Cerebellar cortex (tissue), 1 donor: ENCODE data around the gene FANCI.

Source experiments
- DNase-seq: peaks from one replicate; pipeline ENCODE4 v3.0.0-alpha.2; 2015; ENCODE audit warnings: low spot score

FANCI gene

DNA sequence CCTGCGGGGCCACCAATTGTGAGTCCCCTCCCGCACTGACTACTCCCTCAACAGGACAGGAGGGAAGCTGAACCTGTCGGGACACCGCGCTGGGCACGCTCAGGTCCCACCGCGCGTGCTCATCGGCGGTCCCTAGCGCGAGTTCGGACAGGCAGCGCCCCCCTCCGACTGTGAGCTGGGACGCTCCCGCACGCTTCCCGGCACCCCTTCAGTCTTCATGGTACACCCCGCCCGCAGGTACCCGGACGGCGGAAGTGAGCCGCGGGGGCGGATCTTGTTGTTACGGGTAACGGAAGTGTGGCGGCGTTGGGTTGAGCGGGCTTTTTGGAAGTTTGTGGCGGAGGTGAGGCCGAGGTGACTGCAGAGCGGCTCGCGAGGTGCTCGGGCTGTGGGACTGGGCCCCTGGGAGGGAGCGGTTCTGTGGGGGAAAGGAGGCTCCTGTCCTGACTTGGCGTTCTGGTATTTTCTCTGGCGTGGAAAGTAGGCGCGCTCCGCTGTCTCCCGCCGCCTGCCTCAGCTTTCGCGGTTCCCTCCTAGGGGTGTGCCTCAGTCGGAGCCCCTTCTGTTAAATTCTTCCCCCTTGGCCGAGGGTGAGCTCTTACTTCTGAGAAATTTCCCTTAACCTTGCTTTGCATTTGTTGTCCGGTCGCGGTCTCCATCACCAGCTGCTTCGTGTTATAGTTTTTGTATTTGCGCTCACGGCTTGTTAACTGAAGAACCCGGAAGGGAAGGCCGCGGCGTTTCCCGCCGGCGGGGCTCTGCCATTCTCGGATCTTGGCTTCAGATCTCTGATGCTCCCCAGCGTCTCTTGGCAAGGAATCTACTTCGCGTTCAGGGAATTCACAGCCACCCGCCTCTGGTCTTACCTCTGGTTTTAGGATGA, at the start of gene FANCI:
Gene FANCI, plus strand, starts transcription at position 289 of the 883 bp plus-strand sequence. CDS start 3,669 bp downstream, outside the sequence.
- peak; percentile 93 for DNase-seq

DNA sequence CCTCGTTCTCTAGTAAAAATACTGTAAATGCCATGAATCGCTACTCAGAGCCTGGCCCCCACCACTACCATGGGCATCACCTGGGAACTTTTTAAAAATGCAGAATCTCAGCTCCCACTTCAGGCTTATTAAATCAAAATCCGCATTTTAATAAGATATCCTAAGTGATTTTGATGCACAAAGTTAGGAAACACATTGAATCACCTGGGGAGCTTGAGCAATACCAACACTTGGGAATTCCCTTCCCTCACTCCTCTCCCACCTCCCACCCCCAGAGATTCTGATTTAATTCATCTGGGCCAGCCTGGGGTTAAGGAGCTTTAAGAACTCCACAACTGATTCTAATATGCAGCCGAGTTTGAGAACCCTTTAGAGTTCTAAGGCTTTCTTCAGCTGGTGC, 49.2 kb upstream of the FANCI start:
- no peak for DNase-seq

GRCh38 chr15:89195836-89196235, 47.9 kb upstream of the FANCI start:
- no peak for DNase-seq

DNA sequence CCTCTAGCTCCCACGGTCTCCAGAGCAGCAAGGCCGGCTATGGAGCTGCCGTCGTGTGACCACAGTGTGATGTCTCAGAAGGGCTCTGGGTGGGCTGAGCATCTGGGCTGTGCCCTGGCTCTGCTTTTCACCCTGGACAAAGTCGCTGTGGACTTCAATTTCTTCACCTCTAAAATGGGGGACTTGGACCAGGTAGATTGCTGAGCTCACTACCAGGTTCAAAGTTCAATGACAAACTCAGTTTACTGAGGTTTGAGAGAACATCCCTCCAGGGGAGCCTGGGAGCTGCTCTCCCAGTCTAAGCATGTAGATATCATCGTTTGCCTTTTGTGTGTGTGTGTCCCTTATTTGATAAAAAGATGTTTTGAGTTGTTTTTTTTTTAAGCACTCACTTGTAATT, 47.5 kb upstream of the FANCI start:
- no peak for DNase-seq

DNA sequence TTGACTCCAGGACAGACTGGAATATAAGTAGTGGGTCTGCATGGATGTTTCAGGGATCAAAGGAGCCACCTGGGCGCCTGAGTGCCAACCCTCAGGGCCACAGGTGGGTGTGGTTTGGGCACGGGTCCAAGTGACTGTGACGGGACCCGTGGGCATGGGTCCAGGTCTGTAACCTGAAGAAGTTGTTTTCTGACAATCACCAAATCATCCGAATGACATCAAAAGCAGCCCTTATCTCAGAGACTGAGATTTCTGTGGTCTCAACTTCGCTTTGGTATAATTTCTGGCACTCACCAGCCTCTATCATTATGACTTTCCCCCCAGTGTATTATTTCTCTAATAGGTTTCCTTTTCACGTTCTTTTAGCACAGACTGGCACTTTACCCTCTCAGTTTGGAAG, 46.8 kb upstream of the FANCI start:
- DNase-seq: no peak

GRCh38 chr15:89197503-89197971, 46.2 kb upstream of the FANCI start:
- peak; percentile 30 for DNase-seq

DNA sequence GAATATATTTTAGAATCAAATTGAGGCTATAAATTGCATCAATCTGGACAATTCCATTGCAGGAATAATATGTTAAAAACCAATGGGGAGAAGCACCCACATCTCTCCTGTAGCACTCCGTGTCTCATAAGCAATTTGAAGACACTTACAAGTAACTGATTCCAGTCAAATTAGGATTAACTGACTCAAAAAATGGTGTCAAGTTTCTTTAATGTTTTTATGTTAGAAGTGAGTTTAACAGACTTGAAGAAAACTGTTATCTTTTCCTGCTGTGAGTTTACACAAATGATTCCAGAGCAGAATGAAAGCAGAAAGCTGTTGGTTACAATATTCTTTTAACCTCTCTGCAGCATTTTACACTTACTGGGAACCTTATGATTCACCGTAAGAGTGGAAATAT, 45.6 kb upstream of the FANCI start:
- no peak for DNase-seq

- no peak for DNase-seq
Observed at GRCh38 chr15:89198934-89199333, 44.8 kb upstream of the FANCI start.

- peak; percentile 49 for DNase-seq
Observed at GRCh38 chr15:89199746-89200145, 44.0 kb upstream of the FANCI start.

DNA sequence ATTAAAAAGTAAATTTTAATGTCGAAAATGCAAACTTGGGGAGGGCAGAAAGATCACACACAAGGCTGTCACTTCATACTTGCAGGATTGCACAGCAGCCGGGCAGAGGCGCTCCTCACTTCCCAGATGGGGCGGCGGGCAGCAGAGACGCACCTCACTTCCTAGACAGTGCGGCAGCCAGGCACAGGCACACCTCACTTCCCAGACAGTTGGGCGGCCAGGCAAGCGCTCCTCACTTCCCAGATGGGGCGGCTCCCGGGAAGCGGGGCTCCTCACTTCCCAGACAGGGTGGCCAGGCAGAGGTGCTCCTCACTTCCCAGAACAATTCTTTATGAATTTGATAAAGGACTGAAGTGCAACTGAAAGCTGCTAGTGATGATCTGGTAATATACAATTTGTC, 43.6 kb upstream of the FANCI start:
- no peak for DNase-seq

GRCh38 chr15:89201465-89202005, 42.2 kb upstream of the FANCI start:
- no peak for DNase-seq

DNA sequence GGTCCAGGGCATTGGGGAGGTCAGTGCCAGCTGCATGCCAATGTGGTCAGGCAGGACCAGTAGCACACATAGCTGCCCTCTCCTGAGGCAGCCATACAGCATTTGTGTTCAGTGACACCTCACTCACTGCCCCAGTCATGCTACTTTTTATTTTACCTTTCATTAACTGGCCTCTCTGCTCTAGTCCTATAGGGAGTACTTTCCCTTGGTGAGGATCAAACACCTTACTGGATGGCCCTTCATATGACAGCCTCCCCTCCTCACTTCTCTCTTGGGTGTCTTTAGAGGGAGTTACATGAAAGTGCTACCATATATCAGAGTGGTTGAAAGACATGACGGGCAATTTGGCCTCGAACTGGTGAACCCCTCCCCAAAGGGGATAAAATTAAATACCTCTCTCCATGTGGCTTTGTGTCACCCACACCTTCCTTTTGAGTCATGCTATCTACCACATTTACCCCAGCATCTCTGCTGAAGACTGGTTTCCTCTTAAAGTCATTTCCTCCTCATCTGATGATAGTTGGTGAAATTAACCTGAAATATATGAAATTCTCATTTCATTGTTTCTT, 40.0 kb upstream of the FANCI start:
- no peak for DNase-seq

- no peak for DNase-seq
Observed at GRCh38 chr15:89205991-89206585, 37.7 kb upstream of the FANCI start.

- peak; percentile 74 for DNase-seq
Observed at GRCh38 chr15:89206908-89207331, 36.9 kb upstream of the FANCI start.

DNA sequence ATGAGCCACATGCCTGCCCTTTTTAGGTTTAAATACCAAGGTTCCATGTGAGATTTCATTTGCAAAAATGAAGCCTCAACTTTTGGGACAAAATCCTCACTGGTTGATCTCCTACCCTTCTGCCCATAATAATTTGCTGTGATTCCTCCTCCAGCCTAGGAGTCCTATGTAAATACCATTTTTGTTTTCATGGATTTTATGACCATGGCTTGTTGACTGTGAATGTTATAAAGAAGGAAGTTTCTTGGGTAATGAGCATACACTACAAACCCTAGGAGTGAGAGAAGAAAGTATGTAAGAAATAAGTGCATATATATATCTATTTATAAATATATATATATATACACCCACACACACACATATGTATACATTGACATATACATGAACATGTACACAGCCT, 35.5 kb upstream of the FANCI start:
- DNase-seq: no peak

GRCh38 chr15:89209057-89209456, 34.7 kb upstream of the FANCI start:
- DNase-seq: no peak

- no peak for DNase-seq
Observed at GRCh38 chr15:89211678-89212170, 32.1 kb upstream of the FANCI start.

- DNase-seq: no peak
Observed at GRCh38 chr15:89215627-89216026, 28.2 kb upstream of the FANCI start.

- DNase-seq: no peak
Observed at GRCh38 chr15:89217031-89217430, 26.7 kb upstream of the FANCI start.

DNA sequence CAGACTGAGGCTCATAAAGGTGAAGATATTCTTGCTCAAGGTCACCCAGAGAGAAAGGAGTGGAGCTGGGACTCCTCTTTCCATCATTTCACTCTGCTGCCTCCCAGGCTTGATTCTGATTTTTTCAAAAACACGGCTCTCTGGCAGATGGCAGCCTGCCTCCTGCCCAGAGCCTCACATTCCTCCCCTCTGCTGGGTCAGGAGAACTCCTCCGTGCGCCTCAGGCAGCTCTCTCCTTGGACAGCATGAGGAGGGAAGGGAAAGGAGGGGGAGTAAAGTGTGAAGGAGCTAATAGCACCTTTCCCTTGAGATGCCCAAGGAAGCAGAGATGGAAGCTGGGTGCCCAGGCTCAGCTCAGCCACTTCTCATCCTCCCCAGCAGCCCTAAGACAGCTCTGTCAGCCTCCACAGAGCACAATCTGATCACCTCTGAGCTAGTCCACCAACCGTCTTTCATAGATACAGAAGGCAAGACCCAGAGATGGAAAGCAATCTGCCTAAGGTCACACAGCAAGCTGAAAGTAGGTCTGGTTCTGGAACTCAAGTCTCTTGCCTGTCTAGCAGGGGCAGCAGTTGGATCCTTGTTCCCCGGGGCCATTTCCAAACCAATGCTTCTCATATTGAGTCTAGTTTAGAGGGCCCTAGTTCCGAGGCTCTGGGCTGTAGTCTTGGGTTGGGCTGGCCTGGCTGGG, 25.9 kb upstream of the FANCI start:
- DNase-seq: no peak

GRCh38 chr15:89218531-89218930, 25.2 kb upstream of the FANCI start:
- no peak for DNase-seq

DNA sequence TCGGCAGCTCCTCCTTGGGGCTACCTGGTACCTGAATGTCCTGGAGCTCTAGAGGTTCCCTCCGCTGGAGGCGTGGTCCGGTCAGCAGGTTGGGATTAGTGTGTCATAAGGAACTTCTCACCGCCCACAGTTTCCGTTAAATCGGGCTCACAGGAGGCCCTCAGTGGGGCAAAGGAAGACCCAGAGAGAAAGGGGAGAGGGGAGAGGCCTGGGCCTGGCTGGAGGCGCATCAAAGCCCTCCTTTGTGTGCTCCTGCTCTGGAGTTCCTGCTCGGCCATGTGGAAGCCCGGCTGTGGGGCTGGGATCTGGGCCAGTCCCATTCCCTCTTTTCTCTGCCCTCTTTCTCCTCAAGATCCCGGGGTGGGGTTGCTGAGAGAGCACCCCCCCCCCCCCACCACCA, 22.2 kb upstream of the FANCI start, which contains the start of gene RLBP1:
Gene RLBP1, minus strand, starts transcription at position 37 of the 400 bp plus-strand sequence. CDS start 2,604 bp downstream, outside the sequence.
- no peak for DNase-seq
